ENCODE data around the gene SKOR2.
"Not testable (repeated sequence)": the region's sequence is repeated elsewhere in the genome, so short reads cannot be mapped to it uniquely, and the experiment has no call there.

DNA sequence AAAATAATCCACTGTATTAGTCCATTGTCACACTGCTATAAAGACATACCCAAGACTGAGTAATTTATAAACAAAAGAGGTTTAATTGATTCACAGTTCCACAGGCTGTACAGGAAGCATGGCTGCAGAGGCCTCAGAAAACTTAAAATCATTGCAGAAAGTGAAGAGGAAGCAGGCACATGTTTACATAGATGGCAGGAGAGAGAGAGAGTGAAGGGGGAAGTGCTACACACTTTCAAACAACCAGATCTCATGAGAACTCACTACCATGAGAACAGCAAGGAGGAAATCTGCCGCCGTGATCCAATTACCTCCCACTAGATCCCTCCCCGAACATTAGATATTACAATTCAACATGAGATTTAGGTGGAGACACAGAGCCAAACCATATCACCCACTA, 55.5 kb downstream of the SKOR2 start:
- not testable (repeated sequence) for TF ChIP-seq CTCF (conservative IDR thresholded peaks at IDR 0.05; ENCODE audit: low read length); EZH2phosphoT487 (IDR thresholded peaks at IDR 0.05; ENCODE audit: borderline replicate concordance)

Measured in Loucy (cell line).